HG03565 (cell line): Measurements from ENCODE around the gene PRSS23.
"Not testable (repeated sequence)": the region's sequence is repeated elsewhere in the genome, so short reads cannot be mapped to it uniquely, and the experiment has no call there.

Source experiments
- ATAC-seq: cut with Tn5 transposase; IDR thresholded peaks from one replicate; pipeline ENCODE4 v1.9.1; 2021; ENCODE audit warnings: mild to moderate bottlenecking, moderate library complexity; ENCODE audit not compliant: unreplicated experiment

The PRSS23 gene

GRCh38 chr11:86812322-86812670, 12.0 kb downstream of the PRSS23 start:
- ATAC-seq: no peak

- no peak for ATAC-seq
These were observed 12.6 kb downstream of the PRSS23 start for GRCh38 chr11:86812981-86813380.

GRCh38 chr11:86814775-86815174, 14.4 kb downstream of the PRSS23 start:
- ATAC-seq: no peak

GRCh38 chr11:86815726-86816125, 15.4 kb downstream of the PRSS23 start:
- no peak for ATAC-seq

GRCh38 chr11:86816251-86816726, 15.9 kb downstream of the PRSS23 start:
- no peak for ATAC-seq

GRCh38 chr11:86818462-86819192, 18.3 kb downstream of the PRSS23 start:
- ATAC-seq: peak; percentile 57

- ATAC-seq: not testable (repeated sequence)
These were observed 23.8 kb downstream of the PRSS23 start for GRCh38 chr11:86824139-86824538.

- not testable (repeated sequence) for ATAC-seq
These were observed 34.0 kb downstream of the PRSS23 start for GRCh38 chr11:86834376-86834775.

GRCh38 chr11:86844762-86845508, 44.6 kb downstream of the PRSS23 start:
- not testable (repeated sequence) for ATAC-seq

GRCh38 chr11:86848132-86848531, 47.8 kb downstream of the PRSS23 start:
- ATAC-seq: no peak

GRCh38 chr11:86849679-86850078, 49.3 kb downstream of the PRSS23 start:
- no peak for ATAC-seq
